OCI-LY7 (cell line): ENCODE data around the gene PRRG2.

Experiments used
- CTCF ChIP-seq: fragments of 200-600 bp; sonication (generic); conservative IDR thresholded peaks from 2 replicates; pipeline ENCODE4 v1.5.1; 2014; ENCODE audit warnings: mild to moderate bottlenecking, antibody characterized with exemption, low read length, moderate library complexity, mixed read lengths
- EZH2phosphoT487 ChIP-seq: fragments of 200-600 bp; sonication (generic); IDR thresholded peaks from 2 replicates; pipeline ENCODE4 v1.6.1; 2018; ENCODE audit warnings: low read depth, borderline replicate concordance, mild to moderate bottlenecking, mixed run types, antibody characterized with exemption, low read length, moderate library complexity, mixed read lengths

GRCh38 chr19:49581007-49581508 lies at the start of gene PRRG2:
- TF ChIP-seq CTCF (no peak), EZH2phosphoT487 (no peak)
